ENCODE data around the gene C10orf143.

Gene C10orf143

DNA sequence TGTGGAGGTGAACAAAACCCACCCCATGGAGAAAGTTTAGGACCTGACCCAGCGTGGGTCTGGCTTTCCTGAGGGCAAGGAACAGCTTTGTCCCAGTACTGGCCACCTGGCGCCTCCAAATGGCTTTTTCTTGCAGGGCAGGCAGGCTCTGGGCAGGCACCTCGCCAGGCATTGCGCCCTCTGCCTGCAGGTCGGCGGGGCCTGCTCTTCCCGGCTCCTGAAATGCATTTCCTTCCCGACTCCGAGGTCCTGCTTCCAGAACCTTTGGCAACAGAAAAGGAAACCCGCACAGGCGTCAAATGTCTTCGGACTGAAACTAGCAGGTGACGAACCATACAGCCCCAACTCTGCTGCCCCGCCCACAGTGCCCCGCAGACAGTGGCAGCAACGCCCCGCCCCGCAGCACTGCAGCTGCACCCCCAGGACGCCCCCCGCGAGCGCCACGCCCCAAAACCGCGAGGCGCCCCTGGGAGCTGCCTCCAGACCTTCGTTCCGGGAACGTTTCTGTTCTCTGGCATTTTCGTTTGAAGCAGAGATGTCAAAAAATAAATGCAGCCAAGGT, 65.5 kb downstream of the C10orf143 start:
- no peak overlapping the region for H3K27ac ChIP-seq

DNA sequence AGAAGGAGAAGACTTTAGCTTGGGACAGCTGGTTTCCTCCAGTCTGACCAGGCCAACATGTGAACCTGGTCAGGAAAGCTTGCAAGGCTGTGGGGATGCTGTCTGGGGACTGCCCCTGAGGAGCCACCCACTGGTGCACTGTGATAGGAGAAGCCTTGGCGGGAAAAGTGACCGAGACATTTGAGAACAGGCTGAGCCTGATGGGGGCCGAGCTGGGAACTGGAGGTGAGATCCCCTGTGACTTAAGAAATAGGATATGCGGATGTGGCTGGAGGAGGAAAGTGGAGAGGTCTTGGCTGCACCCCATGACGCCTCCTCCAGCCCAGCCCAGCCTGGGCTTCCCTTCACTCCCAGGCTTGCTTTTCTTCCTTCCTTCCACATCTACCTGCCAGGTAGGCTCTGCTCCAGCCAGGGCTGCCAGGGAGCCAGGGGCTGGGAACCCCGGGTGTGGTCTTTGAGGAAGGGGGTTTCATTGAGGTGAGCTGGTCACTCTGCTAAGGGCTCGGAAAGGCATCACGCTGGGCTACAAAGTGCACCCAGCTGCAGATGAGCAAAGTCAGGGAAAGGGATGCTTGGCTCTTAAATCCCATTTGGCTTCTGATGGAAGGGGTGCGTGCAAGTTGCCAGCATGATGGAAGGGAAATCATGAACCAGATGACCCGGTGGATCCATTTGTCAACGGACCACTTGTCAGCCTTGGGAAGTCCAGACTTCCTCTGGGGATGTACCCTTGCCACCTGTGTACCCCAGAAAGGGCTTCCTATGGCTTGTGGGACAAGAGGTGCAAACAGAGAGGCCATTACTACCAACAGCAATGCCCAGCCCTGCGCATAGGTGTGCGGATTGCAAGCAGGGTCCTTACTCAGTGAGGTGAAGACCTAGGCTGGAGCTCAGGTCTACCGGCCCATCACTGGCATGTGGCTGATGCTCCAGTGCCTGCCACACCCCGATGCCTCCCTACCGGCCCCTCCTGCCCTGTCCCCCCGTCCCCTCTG, 66.3 kb downstream of the C10orf143 start:
- TF ChIP-seq, protein P1, sequence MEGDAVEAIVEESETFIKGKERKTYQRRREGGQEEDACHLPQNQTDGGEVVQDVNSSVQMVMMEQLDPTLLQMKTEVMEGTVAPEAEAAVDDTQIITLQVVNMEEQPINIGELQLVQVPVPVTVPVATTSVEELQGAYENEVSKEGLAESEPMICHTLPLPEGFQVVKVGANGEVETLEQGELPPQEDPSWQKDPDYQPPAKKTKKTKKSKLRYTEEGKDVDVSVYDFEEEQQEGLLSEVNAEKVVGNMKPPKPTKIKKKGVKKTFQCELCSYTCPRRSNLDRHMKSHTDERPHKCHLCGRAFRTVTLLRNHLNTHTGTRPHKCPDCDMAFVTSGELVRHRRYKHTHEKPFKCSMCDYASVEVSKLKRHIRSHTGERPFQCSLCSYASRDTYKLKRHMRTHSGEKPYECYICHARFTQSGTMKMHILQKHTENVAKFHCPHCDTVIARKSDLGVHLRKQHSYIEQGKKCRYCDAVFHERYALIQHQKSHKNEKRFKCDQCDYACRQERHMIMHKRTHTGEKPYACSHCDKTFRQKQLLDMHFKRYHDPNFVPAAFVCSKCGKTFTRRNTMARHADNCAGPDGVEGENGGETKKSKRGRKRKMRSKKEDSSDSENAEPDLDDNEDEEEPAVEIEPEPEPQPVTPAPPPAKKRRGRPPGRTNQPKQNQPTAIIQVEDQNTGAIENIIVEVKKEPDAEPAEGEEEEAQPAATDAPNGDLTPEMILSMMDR (conservative IDR thresholded peaks at IDR 0.05; ENCODE audit: low read depth, low read length) = no peak

More for the DNA sequence above, 65.5 kb downstream of the C10orf143 start:
- Histone ChIP-seq H3K4me3 (IDR thresholded peaks at IDR 0.05; ENCODE audit: insufficient read depth, low read depth, low read length) (no peak overlapping the region), H4K20me1 (ENCODE audit: insufficient read depth) (no peaks in the 10 kb centered on the region), H2AFZ (ENCODE audit: low read depth) (no peak overlapping the region), H3K4me2 (no peak overlapping the region), H3K36me3 (ENCODE audit: insufficient read depth) (no peaks in the 10 kb centered on the region), H3K4me1 (ENCODE audit: low read depth, poor library complexity, severe bottlenecking) (no peaks in the 10 kb centered on the region), H3K27me3 (ENCODE audit: insufficient read depth, low read depth) (no peaks in the 10 kb centered on the region), H3K9ac (no peak overlapping the region), H3K79me2 (ENCODE audit: insufficient read depth, low read depth) (no peaks in the 10 kb centered on the region)
- TF ChIP-seq, protein P1 (conservative IDR thresholded peaks at IDR 0.05; ENCODE audit: low read depth, low read length) = no peak

DNA sequence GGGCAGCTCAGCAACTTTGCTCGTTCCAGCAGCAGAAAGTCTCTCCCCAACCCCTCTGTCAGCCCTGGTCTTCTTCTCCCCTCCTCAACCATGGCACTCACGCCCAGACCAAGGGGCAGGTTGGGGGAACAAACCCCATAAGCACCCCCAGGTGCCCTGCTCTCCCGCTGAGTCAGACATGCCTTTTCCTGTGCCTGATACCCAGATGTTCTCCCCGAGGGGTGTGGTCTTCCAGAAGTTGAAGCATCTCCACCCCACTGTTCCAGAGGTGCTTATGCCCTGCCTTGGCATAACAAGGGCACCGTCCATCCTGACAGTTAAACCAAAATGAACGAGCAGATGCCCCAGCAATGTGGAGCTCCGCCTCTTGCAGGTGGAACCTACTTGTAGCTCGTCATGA, 67.1 kb downstream of the C10orf143 start:
- no peak overlapping the region for H3K27ac ChIP-seq
- H3K27me3 ChIP-seq (ENCODE audit: insufficient read depth, low read depth) = no peaks in the 10 kb centered on the region
- H3K4me3 ChIP-seq (IDR thresholded peaks at IDR 0.05; ENCODE audit: insufficient read depth, low read depth, low read length) = no peak overlapping the region
- H3K79me2 ChIP-seq (ENCODE audit: insufficient read depth, low read depth) = no peaks in the 10 kb centered on the region
- H3K4me1 ChIP-seq (ENCODE audit: low read depth, poor library complexity, severe bottlenecking) = no peaks in the 10 kb centered on the region
- TF ChIP-seq, protein P1 (conservative IDR thresholded peaks at IDR 0.05; ENCODE audit: low read depth, low read length) = no peak
- no peaks in the 10 kb centered on the region for H3K36me3 ChIP-seq (ENCODE audit: insufficient read depth)
- H3K4me2 ChIP-seq = no peak overlapping the region
- no peak overlapping the region for H2AFZ ChIP-seq (ENCODE audit: low read depth)
- H4K20me1 ChIP-seq (ENCODE audit: insufficient read depth) = no peaks in the 10 kb centered on the region
- H3K9ac ChIP-seq = no peak overlapping the region

More for the DNA sequence above, 66.3 kb downstream of the C10orf143 start:
- Histone ChIP-seq H3K4me1 (ENCODE audit: low read depth, poor library complexity, severe bottlenecking) (no peaks in the 10 kb centered on the region), H3K79me2 (ENCODE audit: insufficient read depth, low read depth) (no peaks in the 10 kb centered on the region), H3K9ac (no peak overlapping the region), H3K27me3 (ENCODE audit: insufficient read depth, low read depth) (no peaks in the 10 kb centered on the region), H3K4me2 (no peak overlapping the region), H3K27ac (no peak overlapping the region), H4K20me1 (ENCODE audit: insufficient read depth) (no peaks in the 10 kb centered on the region), H3K36me3 (ENCODE audit: insufficient read depth) (no peaks in the 10 kb centered on the region), H2AFZ (ENCODE audit: low read depth) (no peak overlapping the region), H3K4me3 (IDR thresholded peaks at IDR 0.05; ENCODE audit: insufficient read depth, low read depth, low read length) (no peak overlapping the region)

DNA sequence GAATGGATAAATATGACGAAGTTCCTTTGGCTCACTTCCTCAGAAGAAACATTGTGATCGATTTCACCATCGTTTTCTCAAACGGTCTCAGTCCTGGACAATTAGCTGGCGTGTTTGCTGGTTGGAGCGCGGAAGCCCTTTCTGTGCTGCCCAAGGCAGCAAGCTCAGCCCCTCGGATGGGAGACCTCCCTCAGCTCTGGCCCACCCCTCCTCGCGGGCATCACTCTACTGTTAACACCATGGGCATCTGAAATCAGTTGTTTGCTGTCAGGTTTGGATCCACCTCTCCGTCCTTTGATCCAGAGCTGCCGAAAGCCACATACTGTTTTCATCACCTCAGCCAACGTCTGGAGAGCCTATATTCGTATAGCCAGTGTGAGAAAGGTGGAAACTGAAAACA, 68.2 kb downstream of the C10orf143 start:
- TF ChIP-seq, protein P1 (conservative IDR thresholded peaks at IDR 0.05; ENCODE audit: low read depth, low read length) = no peak
- Histone ChIP-seq H3K36me3 (ENCODE audit: insufficient read depth) (no peaks in the 10 kb centered on the region), H2AFZ (ENCODE audit: low read depth) (no peak overlapping the region), H3K4me2 (no peak overlapping the region), H3K79me2 (ENCODE audit: insufficient read depth, low read depth) (no peaks in the 10 kb centered on the region), H4K20me1 (ENCODE audit: insufficient read depth) (no peaks in the 10 kb centered on the region), H3K4me1 (ENCODE audit: low read depth, poor library complexity, severe bottlenecking) (no peaks in the 10 kb centered on the region), H3K4me3 (IDR thresholded peaks at IDR 0.05; ENCODE audit: insufficient read depth, low read depth, low read length) (no peak overlapping the region), H3K9ac (no peak overlapping the region), H3K27me3 (ENCODE audit: insufficient read depth, low read depth) (no peaks in the 10 kb centered on the region), H3K27ac (no peak overlapping the region)

Measured in KMS-11 (cell line).